H1 (cell line): ENCODE results near the gene FOXE1. TPM values are rescaled to one million over a fixed set of nuclear protein-coding genes. Genes with fewer than 3 reads are reported as not detected.

Experiments used
- CTCF ChIA-PET: fragments of 300-600 bp; sonication (Branson Sonifier 250); formaldehyde crosslinking; loops from one replicate; lab custom pipeline; 2021; ENCODE audit not compliant: partially characterized antibody; lab: Charles Lee
- POLR2A ChIA-PET: fragments of 300-600 bp; sonication (Branson Sonifier 250); formaldehyde crosslinking; loops from one replicate; lab custom pipeline; 2021; ENCODE audit warnings: inconsistent platforms; ENCODE audit not compliant: partially characterized antibody; lab: Charles Lee
- DNase-seq, 2 experiments: peaks; one replicate each; pipeline versions ENCODE4 v3.0.0 to v3.0.0-alpha.2; 2010 to 2022; ENCODE audit warnings: low spot score in 2 of 2, low read depth in 1 of 2, mixed read lengths in 1 of 2
- FAIRE-seq: peaks from 2 replicates; lab custom pipeline; 2011; peaks lifted over from hg19 to GRCh38; lab: Jason Lieb, UNC
- H2AFZ ChIP-seq: 2 replicates; pipeline ENCODE4 v1.8.1; 2012; ENCODE audit warnings: low read length, inconsistent platforms
- H2AK5ac ChIP-seq: 2 replicates; pipeline ENCODE4 v1.6.1; 2013; ENCODE audit warnings: low read depth, low read length
- H2BK120ac ChIP-seq: replicated peaks from 2 replicates; pipeline ENCODE3; 2013; ENCODE audit warnings: low read depth, low read length, inconsistent platforms
- H2BK12ac ChIP-seq: 2 replicates; pipeline ENCODE4 v1.6.1; 2013; ENCODE audit warnings: low read depth, low read length
- H2BK15ac ChIP-seq: 2 replicates; pipeline ENCODE4 v1.6.1; 2013; ENCODE audit warnings: low read length
- H2BK20ac ChIP-seq: 2 replicates; pipeline ENCODE4 v1.6.1; 2013; ENCODE audit warnings: low read length
- H2BK5ac ChIP-seq: 2 replicates; pipeline ENCODE4 v1.6.1; 2013; ENCODE audit warnings: low read depth, low read length
- H3K14ac ChIP-seq: 2 replicates; pipeline ENCODE4 v1.6.1; 2013; ENCODE audit warnings: inconsistent platforms; ENCODE audit not compliant: insufficient read length
- H3K18ac ChIP-seq: 2 replicates; pipeline ENCODE4 v1.6.1; 2013; ENCODE audit warnings: low read length; ENCODE audit errors: extremely low read depth
- H3K23ac ChIP-seq: 2 replicates; pipeline ENCODE4 v1.6.1; 2013; ENCODE audit warnings: inconsistent platforms; ENCODE audit not compliant: insufficient read length
- H3K23me2 ChIP-seq: 2 replicates; pipeline ENCODE4 v1.6.1; 2013; ENCODE audit warnings: low read depth, low read length
- H3K27ac ChIP-seq: 2 replicates; pipeline ENCODE4 v1.6.1; 2011; ENCODE audit warnings: low read depth, low read length, inconsistent platforms
- H3K27me3 ChIP-seq, 4 experiments: replicated peaks in 1 of 4; 1 replicate in 1 of 4; 2 replicates in 3 of 4; pipeline versions ENCODE4 v1.6.1 to v1.8.1; 2011 to 2013; ENCODE audit warnings: low read length in 3 of 4, mild to moderate bottlenecking in 3 of 4, inconsistent platforms in 2 of 4, mixed read lengths in 2 of 4, moderate library complexity in 1 of 4; ENCODE audit not compliant: control insufficient read depth in 3 of 4, insufficient read depth in 3 of 4; ENCODE audit errors: extremely low read depth in 1 of 4
- H3K36me3 ChIP-seq, 4 experiments: 2 replicates each; pipeline versions ENCODE4 v1.6.1 to v1.8.1; 2011 to 2013; ENCODE audit warnings: mild to moderate bottlenecking in 4 of 4, low read length in 3 of 4, moderate library complexity in 2 of 4, control low read depth in 1 of 4, inconsistent platforms in 1 of 4; ENCODE audit not compliant: insufficient read depth in 4 of 4, control insufficient read depth in 2 of 4
- H3K4ac ChIP-seq: replicated peaks from 2 replicates; pipeline ENCODE3; 2013; ENCODE audit warnings: low read length, low read depth, mixed read lengths, inconsistent platforms; ENCODE audit not compliant: insufficient read length
- H3K4me1 ChIP-seq, 4 experiments: replicated peaks in 1 of 4; 1 replicate in 1 of 4; 2 replicates in 3 of 4; pipeline versions ENCODE4 v1.6.1 to v1.8.1; 2011 to 2013; ENCODE audit warnings: low read length in 3 of 4, inconsistent platforms in 2 of 4, mixed read lengths in 1 of 4; ENCODE audit not compliant: insufficient read depth in 4 of 4, control insufficient read depth in 3 of 4
- H3K4me2 ChIP-seq, 2 experiments: 2 replicates each; pipeline versions ENCODE4 v1.6.1 to v1.8.1; 2011 to 2013; ENCODE audit warnings: low read depth in 2 of 2, low read length in 2 of 2, control low read depth in 1 of 2, inconsistent platforms in 1 of 2, mild to moderate bottlenecking in 1 of 2; ENCODE audit not compliant: insufficient read depth in 1 of 2
- H3K4me3 ChIP-seq, 4 experiments: fragments of 200-600, 300-600 bp in 1 of 4; sonication (generic), shearing (Covaris generic), sonication (Bioruptor Twin) in 1 of 4; 2 replicates each; pipeline versions ENCODE4 v1.5.1 to v1.8.1; 2011 to 2016; ENCODE audit warnings: low read length in 4 of 4, low read depth in 3 of 4, control low read depth in 2 of 4, inconsistent platforms in 2 of 4, mild to moderate bottlenecking in 2 of 4, mixed read lengths in 1 of 4, moderate library complexity in 1 of 4; ENCODE audit not compliant: insufficient read depth in 2 of 4; ENCODE audit errors: extremely low read depth in 1 of 4
- H3K56ac ChIP-seq: replicated peaks from 2 replicates; pipeline ENCODE3; 2013; ENCODE audit warnings: low read depth, mild to moderate bottlenecking, mixed read lengths, low read length, inconsistent platforms; ENCODE audit not compliant: insufficient read length
- H3K79me1 ChIP-seq: 2 replicates; pipeline ENCODE4 v1.6.1; 2013; ENCODE audit warnings: low read depth, low read length, control low read depth
- H3K79me2 ChIP-seq, 2 experiments: 2 replicates each; pipeline versions ENCODE4 v1.6.1 to v1.8.1; 2012 to 2013; ENCODE audit warnings: low read length in 2 of 2, mild to moderate bottlenecking in 2 of 2, inconsistent platforms in 1 of 2; ENCODE audit not compliant: insufficient read depth in 2 of 2, control insufficient read depth in 1 of 2
- H3K9ac ChIP-seq, 4 experiments: replicated peaks in 1 of 4; 1 replicate in 1 of 4; 2 replicates in 3 of 4; pipeline versions ENCODE4 v1.6.1 to v1.8.1; 2011 to 2013; ENCODE audit warnings: low read depth in 3 of 4, low read length in 3 of 4, control low read depth in 2 of 4, mild to moderate bottlenecking in 2 of 4, moderate library complexity in 2 of 4, inconsistent platforms in 1 of 4; ENCODE audit errors: extremely low read depth in 1 of 4
- H3K9me3 ChIP-seq, 2 experiments: 2 replicates each; pipeline versions ENCODE4 v1.6.1 to v1.8.1; 2012 to 2013; ENCODE audit warnings: mild to moderate bottlenecking in 2 of 2, moderate library complexity in 2 of 2, control low read depth in 1 of 2, inconsistent platforms in 1 of 2, low read depth in 1 of 2, low read length in 1 of 2, mixed read lengths in 1 of 2; ENCODE audit not compliant: insufficient read depth in 2 of 2
- H4K20me1 ChIP-seq, 2 experiments: replicated peaks in 1 of 2; 2 replicates each; pipeline versions ENCODE3 to v1.8.1; 2011 to 2013; ENCODE audit warnings: inconsistent platforms in 2 of 2, low read length in 2 of 2, mild to moderate bottlenecking in 1 of 2; ENCODE audit not compliant: insufficient read depth in 2 of 2, control insufficient read depth in 1 of 2
- H4K5ac ChIP-seq: 2 replicates; pipeline ENCODE4 v1.6.1; 2013; ENCODE audit warnings: low read length, low read depth, mixed read lengths, inconsistent platforms; ENCODE audit not compliant: insufficient read length
- H4K8ac ChIP-seq: 2 replicates; pipeline ENCODE4 v1.8.0; 2013; ENCODE audit warnings: mild to moderate bottlenecking, moderate library complexity, low read length, inconsistent platforms; ENCODE audit not compliant: insufficient read depth; ENCODE audit errors: extremely low read depth
- H4K91ac ChIP-seq: replicated peaks from 2 replicates; pipeline ENCODE3; 2013; ENCODE audit warnings: low read length, mixed read lengths, inconsistent platforms; ENCODE audit not compliant: insufficient read length
- RAD21 ChIP-seq, 2 experiments: IDR thresholded peaks in 1 of 2; conservative IDR thresholded peaks in 1 of 2; 2 replicates each; pipeline ENCODE4 v1.6.1; 2011; ENCODE audit warnings: low read depth in 2 of 2, low read length in 2 of 2, improper control_type of control experiment in 1 of 2, inconsistent platforms in 1 of 2, mild to moderate bottlenecking in 1 of 2, moderate library complexity in 1 of 2
- RXRA ChIP-seq: IDR thresholded peaks from 2 replicates; pipeline ENCODE4 v1.6.1; 2011; ENCODE audit warnings: low read depth, mild to moderate bottlenecking, low read length, moderate library complexity; ENCODE audit not compliant: insufficient read depth
- WGBS, 2 experiments: shearing (Covaris generic) in 1 of 2; methylation state at CpG; one replicate each; pipeline versions ENCODE4 v1.1.6 to v1.1.7; 2013 to 2015; ENCODE audit warnings: low lambda C conversion rate in 2 of 2, mixed read lengths in 2 of 2, inconsistent platforms in 1 of 2, low coverage in 1 of 2, missing lambda C conversion rate in 1 of 2; ENCODE audit not compliant: insufficient replicate concordance in 2 of 2, insufficient coverage in 1 of 2, insufficient read length in 1 of 2; ENCODE audit errors: extremely low coverage in 1 of 2, missing lambda C conversion rate in 1 of 2; 5-methylcytosine and 5-hydroxymethylcytosine counted together
- polyA plus RNA-seq, 7 experiments: library from polyadenylated mRNA; depleted of rRNA in 3 of 7; stranded (reverse) in 5 of 7; unstranded in 2 of 7; fragments of >200 nt in 5 of 7; fragments of 200-250 nt in 2 of 7; gene quantifications; 1 replicate in 5 of 7; 2 replicates in 1 of 7; 4 replicates in 1 of 7; pipeline versions ENCODE4 v1.2.1 to v1.2.3, GENCODE V29; 2011 to 2013; ENCODE audit warnings: missing spikeins in 2 of 7, mixed read lengths in 2 of 7
- total RNA-seq: library from RNA; stranded (reverse); fragmentation: NEBNext Ultra II Directional; extraction: Animal tissue kit (Norgen Biotek cat#: 25700); gene quantifications from 2 replicates; pipeline ENCODE4 v1.2.1, GENCODE V29; 2021
- TF ChIP-seq, protein P1 (sequence below), 3 experiments: IDR thresholded peaks; 1 replicate in 2 of 3; 2 replicates in 1 of 3; pipeline versions ENCODE4 v1.5.1 to v1.6.1; 2011; ENCODE audit warnings: low read length in 3 of 3, mild to moderate bottlenecking in 3 of 3, inconsistent platforms in 2 of 3, low read depth in 1 of 3, moderate library complexity in 1 of 3; ENCODE audit not compliant: insufficient read depth in 1 of 3; ENCODE audit errors: control extremely low read depth in 1 of 3

The FOXE1 gene
- total and polyA plus RNA-seq, 2 of the 8 experiments (the other 6 are each of a cell fraction or from before 2014, with no cell fraction given) = 0.03 TPM; not detected in 1

DNA sequence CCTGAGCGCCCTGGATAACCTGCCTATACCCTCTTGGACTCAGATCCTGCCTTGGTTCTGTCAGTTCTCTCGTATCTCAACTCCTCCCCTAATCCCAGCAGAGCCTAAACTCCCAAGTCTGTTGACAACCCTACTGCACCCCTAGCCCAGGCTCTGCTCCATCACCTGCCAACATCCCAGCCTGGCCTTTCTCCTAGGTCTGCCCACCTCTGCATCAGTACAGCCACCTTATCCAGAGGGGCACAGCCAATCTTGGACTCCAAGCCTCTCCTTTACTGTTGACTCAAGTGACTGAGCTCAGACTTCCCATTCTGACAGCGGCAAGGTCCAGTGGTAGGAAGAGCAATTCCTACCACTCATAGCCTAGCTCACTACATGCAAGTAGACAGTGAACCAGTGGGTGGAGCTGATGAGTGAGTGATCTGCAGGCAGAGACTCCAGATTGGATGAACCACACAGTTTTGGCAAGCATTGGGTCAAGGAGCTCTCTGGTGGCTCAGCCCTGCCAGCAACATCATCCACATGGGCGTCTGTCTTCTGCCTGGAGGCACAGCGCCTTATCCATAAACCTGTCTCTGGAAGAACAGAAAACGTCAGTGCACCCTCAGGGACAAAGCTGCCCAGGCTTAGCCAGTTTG lies 42.8 kb downstream of the FOXE1 start:
- Histone ChIP-seq H2AFZ (no peak overlapping the region), H3K27me3 (peaks cover 0 to 3% (median under 1%) of the 10 kb centered on the region in 4 experiments; a peak in 2 of 7 replicates), H3K18ac (no peak overlapping the region), H2BK15ac (no peak overlapping the region), H2BK5ac (no peak overlapping the region), H4K5ac (no peak overlapping the region), H3K4me2 (no peak overlapping the region), H4K8ac (no peak overlapping the region), H3K23me2 (no peaks in the 10 kb centered on the region), H3K14ac (no peak overlapping the region), H4K20me1 (no peaks in the 10 kb centered on the region), H3K27ac (no peak overlapping the region), H3K4ac (no peak overlapping the region), H3K79me2 (no peaks in the 10 kb centered on the region), H3K56ac (no peak overlapping the region), H2BK12ac (no peak overlapping the region), H2AK5ac (no peak overlapping the region), H3K4me3 (no peak overlapping the region), H3K79me1 (no peaks in the 10 kb centered on the region), H3K9ac (no peak overlapping the region), H3K9me3 (no peaks in the 10 kb centered on the region), H3K36me3 (no peaks in the 10 kb centered on the region), H3K4me1 (no peaks in the 10 kb centered on the region; a peak in 1 of 7 replicates), H4K91ac (no peak overlapping the region), H3K23ac (no peak overlapping the region), H2BK20ac (no peak overlapping the region), H2BK120ac (no peak overlapping the region)
- peak in 1 of 2 experiments; percentile 54 for DNase-seq
- TF ChIP-seq, protein P1, sequence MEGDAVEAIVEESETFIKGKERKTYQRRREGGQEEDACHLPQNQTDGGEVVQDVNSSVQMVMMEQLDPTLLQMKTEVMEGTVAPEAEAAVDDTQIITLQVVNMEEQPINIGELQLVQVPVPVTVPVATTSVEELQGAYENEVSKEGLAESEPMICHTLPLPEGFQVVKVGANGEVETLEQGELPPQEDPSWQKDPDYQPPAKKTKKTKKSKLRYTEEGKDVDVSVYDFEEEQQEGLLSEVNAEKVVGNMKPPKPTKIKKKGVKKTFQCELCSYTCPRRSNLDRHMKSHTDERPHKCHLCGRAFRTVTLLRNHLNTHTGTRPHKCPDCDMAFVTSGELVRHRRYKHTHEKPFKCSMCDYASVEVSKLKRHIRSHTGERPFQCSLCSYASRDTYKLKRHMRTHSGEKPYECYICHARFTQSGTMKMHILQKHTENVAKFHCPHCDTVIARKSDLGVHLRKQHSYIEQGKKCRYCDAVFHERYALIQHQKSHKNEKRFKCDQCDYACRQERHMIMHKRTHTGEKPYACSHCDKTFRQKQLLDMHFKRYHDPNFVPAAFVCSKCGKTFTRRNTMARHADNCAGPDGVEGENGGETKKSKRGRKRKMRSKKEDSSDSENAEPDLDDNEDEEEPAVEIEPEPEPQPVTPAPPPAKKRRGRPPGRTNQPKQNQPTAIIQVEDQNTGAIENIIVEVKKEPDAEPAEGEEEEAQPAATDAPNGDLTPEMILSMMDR (IDR thresholded peaks at IDR 0.05; ENCODE audit: control extremely low read depth in 1 of 3, insufficient read depth in 1 of 3, low read depth in 1 of 3, low read length in 3 of 3) = peak; percentile 33 to 74 (median 57)
- TF ChIP-seq RAD21 (IDR thresholded peaks at IDR 0.05 in 1 of 2, conservative IDR thresholded peaks at IDR 0.05 in 1 of 2; ENCODE audit: low read depth in 2 of 2, low read length in 2 of 2) = peak; percentile 46 to 58; a peak in 3 of 4 replicates
- TF ChIP-seq RXRA = no peak
- CTCF ChIA-PET = interaction anchor here (0.6 to 2.1 kb wide), 19 partner anchors 9 to 320 kb away, joined by 3 to 8 read pairs (median 3); no protein-coding TSS in a partner anchor
- 57% methylated on average over 6 of the region's 6 CpGs; no CpG with 5 or more reads in 1 of the 2 experiments for WGBS, 2 experiments
- POLR2A ChIA-PET = interaction anchor here (1.1 to 1.5 kb wide), 2 partner anchors 15 to 27 kb away, joined by 4 read pairs; partner anchors contain the start of gene TRMO
- peak; percentile 62 for FAIRE-seq
